Astrocyte of the cerebellum (primary cell): Measurements from ENCODE around the gene IQGAP3.

Experiments
- DNase-seq: peaks from one replicate; pipeline ENCODE4 v3.0.0-alpha.2; 2011; ENCODE audit warnings: low read depth
- H3K4me3 ChIP-seq: 2 replicates; pipeline ENCODE4 v1.5.1; 2011; ENCODE audit warnings: mild to moderate bottlenecking, low read depth, low read length, moderate library complexity
- in situ Hi-C: cut with HindIII; loops from 2 replicates; pipeline ENCODE4 v1.10.0; 2017; ENCODE audit warnings: low sequenced_read_pairs
- TF ChIP-seq, protein P1 (sequence below): IDR thresholded peaks from 2 replicates; pipeline ENCODE4 v1.5.1; 2012; ENCODE audit warnings: low read length, low read depth, moderate library complexity, mild to moderate bottlenecking; ENCODE audit errors: missing control alignments

The IQGAP3 gene

DNA sequence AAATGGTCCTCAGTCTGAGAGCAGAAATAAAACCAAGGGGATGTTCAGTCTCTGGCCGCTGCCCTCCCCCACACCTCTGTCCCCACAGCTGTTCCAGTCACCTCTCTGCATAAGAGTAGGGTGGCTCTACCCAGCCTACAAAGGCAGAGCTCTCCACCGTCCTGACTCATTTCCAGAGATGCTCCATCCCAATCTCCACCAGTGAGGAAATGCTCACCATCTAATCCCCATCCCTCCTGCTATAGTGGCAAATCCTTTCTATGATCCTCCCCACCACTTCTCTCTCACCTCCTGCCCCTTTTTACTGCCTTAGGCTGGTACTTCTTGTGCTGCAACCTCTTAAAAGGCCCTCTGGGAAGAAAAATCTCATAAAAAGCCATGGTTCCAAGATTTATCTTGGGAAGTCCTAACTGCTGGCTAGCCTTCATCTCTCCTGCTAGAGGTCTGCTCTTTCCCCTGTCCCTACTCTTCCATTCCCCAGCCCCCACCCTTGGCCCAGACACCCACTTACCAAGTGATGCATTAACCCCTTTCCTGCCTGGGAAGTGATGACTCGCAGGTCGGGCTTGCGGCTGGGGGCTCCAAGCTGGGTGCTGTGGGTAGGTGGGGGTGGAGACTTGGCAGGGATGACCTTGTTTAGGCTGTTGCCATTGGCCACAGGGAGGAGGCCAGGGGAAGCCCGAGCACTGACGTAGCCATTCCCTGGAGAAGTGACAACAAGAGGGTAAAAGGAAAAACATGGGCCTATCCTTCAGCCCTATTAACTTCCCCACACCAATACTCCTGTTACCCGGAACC lies 95.7 kb downstream of the IQGAP3 start:
- no peak overlapping the region for H3K4me3 ChIP-seq
- TF ChIP-seq, protein P1, sequence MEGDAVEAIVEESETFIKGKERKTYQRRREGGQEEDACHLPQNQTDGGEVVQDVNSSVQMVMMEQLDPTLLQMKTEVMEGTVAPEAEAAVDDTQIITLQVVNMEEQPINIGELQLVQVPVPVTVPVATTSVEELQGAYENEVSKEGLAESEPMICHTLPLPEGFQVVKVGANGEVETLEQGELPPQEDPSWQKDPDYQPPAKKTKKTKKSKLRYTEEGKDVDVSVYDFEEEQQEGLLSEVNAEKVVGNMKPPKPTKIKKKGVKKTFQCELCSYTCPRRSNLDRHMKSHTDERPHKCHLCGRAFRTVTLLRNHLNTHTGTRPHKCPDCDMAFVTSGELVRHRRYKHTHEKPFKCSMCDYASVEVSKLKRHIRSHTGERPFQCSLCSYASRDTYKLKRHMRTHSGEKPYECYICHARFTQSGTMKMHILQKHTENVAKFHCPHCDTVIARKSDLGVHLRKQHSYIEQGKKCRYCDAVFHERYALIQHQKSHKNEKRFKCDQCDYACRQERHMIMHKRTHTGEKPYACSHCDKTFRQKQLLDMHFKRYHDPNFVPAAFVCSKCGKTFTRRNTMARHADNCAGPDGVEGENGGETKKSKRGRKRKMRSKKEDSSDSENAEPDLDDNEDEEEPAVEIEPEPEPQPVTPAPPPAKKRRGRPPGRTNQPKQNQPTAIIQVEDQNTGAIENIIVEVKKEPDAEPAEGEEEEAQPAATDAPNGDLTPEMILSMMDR = no peak
- in situ Hi-C loops = no loop called here
- peak; percentile 49 for DNase-seq

DNA sequence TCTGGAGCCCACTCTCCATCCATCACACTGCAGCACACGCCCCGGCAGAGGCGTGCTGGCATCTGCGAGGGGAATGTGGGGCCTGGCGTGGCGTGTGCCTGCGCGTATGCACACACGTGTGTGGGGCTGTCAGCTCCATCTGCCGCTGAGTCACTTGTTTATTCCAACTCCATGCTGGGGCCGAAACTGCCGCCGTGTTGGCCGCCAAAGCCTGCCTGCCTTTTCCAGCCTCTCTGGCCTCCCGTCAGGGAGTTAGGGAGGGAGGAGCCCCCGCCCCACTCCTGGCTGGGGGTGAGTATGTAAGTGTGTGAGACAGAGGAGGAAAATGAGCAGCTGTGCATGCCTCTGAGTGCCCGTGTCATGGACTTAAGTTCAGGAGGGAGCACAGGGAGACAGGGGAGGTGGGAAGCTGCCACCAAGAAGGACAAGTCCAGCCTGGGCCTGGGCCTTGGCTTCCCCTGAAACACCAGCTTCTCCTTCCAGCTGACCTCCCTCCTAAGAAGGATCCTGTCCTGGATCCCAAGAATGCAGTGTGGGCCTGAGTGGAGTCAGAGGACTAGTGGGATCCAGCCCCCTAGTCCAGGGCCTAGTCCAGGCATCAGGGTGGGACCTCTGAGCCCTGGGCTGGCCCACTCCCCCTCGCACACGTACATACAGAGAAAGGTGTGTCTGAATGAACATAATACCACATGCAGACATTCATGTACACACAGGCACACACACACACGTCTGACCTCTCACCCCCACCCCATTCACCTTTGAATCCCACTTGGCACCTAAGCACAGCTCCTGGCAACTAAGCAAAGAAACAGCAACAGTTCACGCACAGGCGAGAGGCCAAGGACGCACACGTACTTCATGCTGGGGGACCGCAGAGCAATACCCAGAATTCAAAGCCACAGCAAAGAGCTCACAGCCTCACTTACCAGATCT lies 96.5 kb downstream of the IQGAP3 start:
- H3K4me3 ChIP-seq = no peak overlapping the region
- TF ChIP-seq, protein P1 = no peak
- in situ Hi-C loops = no loop called here
- DNase-seq = peak; percentile 27
